ENCODE data around the gene PCDHGC3.

PCDHGC3 gene

DNA sequence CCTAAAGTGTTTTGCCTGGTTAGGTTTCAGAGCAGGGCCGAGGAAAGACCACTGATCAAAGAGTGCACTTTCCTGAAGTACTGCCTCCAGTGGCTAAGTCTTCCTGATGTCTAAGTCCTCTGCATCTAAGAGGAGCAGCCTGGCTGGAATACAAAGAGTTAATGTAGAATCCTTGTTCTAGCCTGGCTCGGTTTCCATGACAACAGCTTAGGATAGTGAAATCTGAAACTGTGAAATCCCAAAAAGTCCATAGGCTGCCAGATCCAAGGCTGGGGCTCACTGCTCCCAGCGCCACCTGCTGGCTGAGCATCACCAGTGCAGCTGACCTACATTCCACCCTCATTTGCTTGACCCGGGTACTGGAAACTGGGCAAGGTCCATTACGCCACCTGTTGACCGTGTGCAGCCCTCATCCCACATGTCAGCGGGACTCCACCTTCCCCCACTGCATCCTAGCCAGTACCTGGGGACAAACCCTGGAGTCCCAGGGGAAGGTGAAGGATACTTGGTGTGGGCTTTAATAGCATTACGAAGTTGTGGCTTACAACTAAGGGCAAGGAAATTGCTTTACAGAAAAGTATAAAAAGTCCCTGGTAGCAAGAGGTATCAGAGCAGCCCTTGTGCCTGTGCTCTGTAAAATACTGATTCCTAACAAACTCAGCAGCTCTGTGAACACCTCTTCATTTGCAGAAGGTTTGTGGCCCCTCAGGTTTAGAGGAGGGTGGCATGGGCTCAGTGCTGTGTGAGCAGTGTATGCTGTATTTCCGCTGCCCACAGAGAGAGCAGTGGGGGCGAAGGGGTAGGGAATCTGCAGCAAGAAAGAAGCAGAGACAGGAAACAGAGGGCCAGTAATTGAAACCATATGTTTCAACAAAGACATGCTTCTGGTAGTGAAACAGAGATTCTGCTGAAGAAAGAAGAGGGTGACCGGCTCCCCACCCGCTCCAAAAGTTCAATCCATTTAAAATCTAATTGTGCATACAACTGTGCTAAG is 49.1 kb downstream of the PCDHGC3 start:
- peak; percentile 25 to 47 for DNase-seq

DNA sequence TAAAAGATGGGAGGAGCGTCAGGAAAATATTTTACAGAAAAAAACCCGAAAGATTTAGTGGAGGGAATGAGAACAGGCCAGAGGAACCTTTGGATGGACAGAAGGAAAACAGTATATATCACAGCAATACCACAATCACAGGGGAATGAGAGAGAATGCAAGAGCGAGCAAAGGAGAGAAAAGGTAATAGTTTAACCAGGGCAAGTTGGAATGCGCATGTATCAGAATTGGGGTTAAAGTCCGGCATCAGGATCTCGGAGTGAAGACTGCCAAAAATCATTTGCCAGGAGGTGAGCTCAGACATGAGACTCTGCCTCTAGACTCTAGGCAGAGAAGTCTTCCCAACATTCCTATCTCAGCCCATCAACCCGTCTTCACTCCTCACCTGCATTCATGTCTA is 49.9 kb downstream of the PCDHGC3 start:
- DNase-seq = no peak

DNA sequence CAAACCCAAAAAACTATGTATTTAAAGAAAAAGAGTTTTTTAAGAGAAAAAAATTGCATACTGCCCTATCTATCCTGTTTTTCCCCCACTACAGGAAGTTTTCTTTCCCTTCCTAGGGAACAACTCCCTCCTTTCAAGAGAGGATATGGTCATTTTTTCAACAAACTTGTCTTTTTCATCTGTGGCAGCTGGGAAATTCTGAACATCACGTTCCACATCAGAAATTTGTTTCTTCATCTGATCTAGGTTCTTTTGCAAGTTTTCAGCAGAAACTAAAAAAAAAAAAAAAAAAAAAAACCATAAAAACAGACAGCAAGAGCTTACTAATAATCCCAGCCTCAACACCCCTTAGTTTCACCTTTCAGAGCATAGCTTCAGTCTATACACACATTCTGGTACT is 51.7 kb downstream of the PCDHGC3 start:
- no peak for DNase-seq
